Panc1 (cell line): ENCODE measurements around the gene ROBO1.

Experiments
- CTCF ChIP-seq: fragments of 450-650 bp; IDR thresholded peaks from 2 replicates; pipeline ENCODE4 v1.5.1; 2017; ENCODE audit warnings: mild to moderate bottlenecking
- REST ChIP-seq, 2 experiments: IDR thresholded peaks; 2 replicates each; pipeline ENCODE4 v1.6.1; 2011 to 2012; ENCODE audit warnings: low read depth in 2 of 2, control low read depth in 1 of 2, low read length in 1 of 2, mild to moderate bottlenecking in 1 of 2, moderate library complexity in 1 of 2; ENCODE audit not compliant: insufficient read depth in 1 of 2
- SIN3A ChIP-seq: IDR thresholded peaks from 2 replicates; pipeline ENCODE4 v1.6.1; 2012; ENCODE audit warnings: low read depth, mild to moderate bottlenecking, low read length, moderate library complexity, borderline replicate concordance; ENCODE audit not compliant: insufficient read depth
- TCF7L2 ChIP-seq: IDR thresholded peaks from 2 replicates; pipeline ENCODE4 v1.6.1; 2011; ENCODE audit warnings: mild to moderate bottlenecking, low read depth, low read length, inconsistent platforms

DNA sequence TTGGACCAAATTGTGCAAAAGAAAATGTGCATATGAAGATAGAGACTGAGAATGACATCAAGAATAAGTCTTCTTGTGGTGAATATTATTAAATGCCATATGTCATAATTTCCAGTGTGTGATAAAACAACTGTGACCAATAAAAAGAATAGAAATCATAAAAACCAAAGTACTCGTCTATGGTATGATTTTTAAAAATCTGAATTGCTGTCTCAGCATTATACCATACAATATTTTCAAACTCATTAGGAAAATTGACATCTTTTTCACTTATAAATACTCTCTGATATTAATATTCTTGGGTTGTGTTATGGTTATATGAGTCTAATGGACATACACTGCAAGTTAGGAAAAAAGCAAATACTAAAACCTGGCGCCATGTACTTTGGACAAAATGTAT lies 279.4 kb downstream of the ROBO1 start:
- TF ChIP-seq CTCF: no peak
- TF ChIP-seq REST (IDR thresholded peaks at IDR 0.05; ENCODE audit: insufficient read depth in 1 of 2, low read depth in 2 of 2, low read length in 1 of 2): no peak
- TF ChIP-seq TCF7L2: no peak
- TF ChIP-seq SIN3A: no peak
